Upper lobe of left lung (tissue), 4 donors: ENCODE data around the gene ATMIN.

Experiments
- EP300 ChIP-seq, 4 donors: sonication (generic); formaldehyde crosslinking; IDR thresholded peaks; one replicate each; pipeline ENCODE4 v1.5.1; 2017; ENCODE audit warnings: antibody characterized with exemption in 4 of 4, control low read depth in 2 of 4
- POLR2AphosphoS5 ChIP-seq, 2 donors: sonication (generic); formaldehyde crosslinking; IDR thresholded peaks; one replicate each; pipeline ENCODE4 v1.5.1; 2017; ENCODE audit warnings: antibody characterized with exemption in 2 of 2
- TF ChIP-seq, protein P1 (sequence below), 6 experiments: fragments of 450-650 bp in 4 of 6; fragments of 200-600 bp in 2 of 6; sonication (generic) in 2 of 6; IDR thresholded peaks; one replicate each; pipeline ENCODE4 v1.5.1; 2016 to 2019; ENCODE audit warnings: antibody characterized with exemption in 6 of 6

DNA sequence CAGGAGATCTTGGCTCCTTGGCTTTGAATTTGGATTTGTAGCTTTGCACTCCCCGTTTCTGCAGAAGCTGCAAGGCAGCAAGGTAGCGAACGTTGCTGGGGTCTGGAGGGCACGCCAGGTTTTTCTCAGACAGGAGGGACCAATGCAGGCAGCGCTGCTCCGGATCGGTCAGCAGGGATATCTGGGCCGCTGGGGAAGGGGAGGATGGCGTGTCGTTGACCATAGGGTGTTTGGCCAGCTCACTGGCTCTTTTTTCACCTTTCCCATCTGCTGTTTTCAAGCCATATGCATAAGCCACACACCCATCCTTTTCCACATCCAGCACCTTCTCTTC is 25.6 kb downstream of the ATMIN start:
- TF ChIP-seq, protein P1, sequence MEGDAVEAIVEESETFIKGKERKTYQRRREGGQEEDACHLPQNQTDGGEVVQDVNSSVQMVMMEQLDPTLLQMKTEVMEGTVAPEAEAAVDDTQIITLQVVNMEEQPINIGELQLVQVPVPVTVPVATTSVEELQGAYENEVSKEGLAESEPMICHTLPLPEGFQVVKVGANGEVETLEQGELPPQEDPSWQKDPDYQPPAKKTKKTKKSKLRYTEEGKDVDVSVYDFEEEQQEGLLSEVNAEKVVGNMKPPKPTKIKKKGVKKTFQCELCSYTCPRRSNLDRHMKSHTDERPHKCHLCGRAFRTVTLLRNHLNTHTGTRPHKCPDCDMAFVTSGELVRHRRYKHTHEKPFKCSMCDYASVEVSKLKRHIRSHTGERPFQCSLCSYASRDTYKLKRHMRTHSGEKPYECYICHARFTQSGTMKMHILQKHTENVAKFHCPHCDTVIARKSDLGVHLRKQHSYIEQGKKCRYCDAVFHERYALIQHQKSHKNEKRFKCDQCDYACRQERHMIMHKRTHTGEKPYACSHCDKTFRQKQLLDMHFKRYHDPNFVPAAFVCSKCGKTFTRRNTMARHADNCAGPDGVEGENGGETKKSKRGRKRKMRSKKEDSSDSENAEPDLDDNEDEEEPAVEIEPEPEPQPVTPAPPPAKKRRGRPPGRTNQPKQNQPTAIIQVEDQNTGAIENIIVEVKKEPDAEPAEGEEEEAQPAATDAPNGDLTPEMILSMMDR (IDR thresholded peaks at IDR 0.05) = no peak
- TF ChIP-seq POLR2AphosphoS5 (IDR thresholded peaks at IDR 0.05) (no peak), EP300 (IDR thresholded peaks at IDR 0.05) (no peak)
